Testis (tissue), 3 donors: ENCODE data around the gene SIGLEC9. TPM values are rescaled to one million over a fixed set of nuclear protein-coding genes. Genes with fewer than 3 reads are reported as not detected.

Source experiments
- DNase-seq: peaks from one replicate; pipeline ENCODE4 v3.0.0-alpha.2; 2019
- H3K27ac ChIP-seq, 2 donors: fragments of 200-600 bp; sonication (generic); one replicate each; pipeline ENCODE4 v1.5.1; 2019
- H3K27me3 ChIP-seq: fragments of 200-600 bp; sonication (generic); one replicate; pipeline ENCODE4 v1.5.1; 2019
- H3K36me3 ChIP-seq: fragments of 200-600 bp; sonication (generic); one replicate; pipeline ENCODE4 v1.5.1; 2017; ENCODE audit warnings: low read depth; ENCODE audit errors: missing control alignments
- H3K4me1 ChIP-seq: fragments of 200-600 bp; sonication (generic); one replicate; pipeline ENCODE4 v1.5.1; 2019
- H3K4me3 ChIP-seq, 2 donors: fragments of 200-600 bp; sonication (generic); one replicate each; pipeline ENCODE4 v1.5.1; 2017 to 2019
- H3K9me3 ChIP-seq: fragments of 200-600 bp; sonication (generic); one replicate; pipeline ENCODE4 v1.5.1; 2017
- POLR2A ChIP-seq: fragments of 450-650 bp; IDR thresholded peaks from one replicate; pipeline ENCODE4 v1.6.1; 2017; ENCODE audit warnings: antibody characterized with exemption, mild to moderate bottlenecking, moderate library complexity
- WGBS, 2 donors: methylation state at CpG; one replicate each; pipeline ENCODE4 v1.1.5; 2018; 5-methylcytosine and 5-hydroxymethylcytosine counted together
- intact Hi-C: fragments of 100-400 bp; cut with DNase I; formaldehyde crosslinking; loops from one replicate; pipeline ENCODE4 v1.15.1; 2023; ENCODE audit warnings: low total_unique reads
- polyA plus RNA-seq: library from polyadenylated mRNA; stranded (reverse); fragments of 350-450 nt; fragmentation: Illumina TruSeq; extraction: RNeasy Lipid Tissue Mini Kit (QIAGEN cat#74804); gene quantifications from one replicate; pipeline ENCODE4 v1.2.3, GENCODE V29; 2014; ENCODE audit warnings: low read depth, low replicate concordance; ENCODE audit not compliant: insufficient read depth
- total RNA-seq, 2 donors: library from RNA; depleted of rRNA; stranded (reverse); fragments of >200 nt; gene quantifications; one replicate each; pipeline ENCODE4 v1.2.3, GENCODE V29; 2016
- TF ChIP-seq, protein P1 (sequence below), 3 experiments: fragments of 450-650 bp in 2 of 3; fragments of 200-600 bp in 1 of 3; sonication (generic) in 1 of 3; IDR thresholded peaks; one replicate each; pipeline ENCODE4 v1.5.1; 2016 to 2019; ENCODE audit warnings: antibody characterized with exemption in 3 of 3, mild to moderate bottlenecking in 2 of 3, moderate library complexity in 1 of 3

Gene SIGLEC9
- total and polyA plus RNA-seq, 3 donors from 2014 or later: 2.6 to 5.1 (median 3.2) TPM

DNA sequence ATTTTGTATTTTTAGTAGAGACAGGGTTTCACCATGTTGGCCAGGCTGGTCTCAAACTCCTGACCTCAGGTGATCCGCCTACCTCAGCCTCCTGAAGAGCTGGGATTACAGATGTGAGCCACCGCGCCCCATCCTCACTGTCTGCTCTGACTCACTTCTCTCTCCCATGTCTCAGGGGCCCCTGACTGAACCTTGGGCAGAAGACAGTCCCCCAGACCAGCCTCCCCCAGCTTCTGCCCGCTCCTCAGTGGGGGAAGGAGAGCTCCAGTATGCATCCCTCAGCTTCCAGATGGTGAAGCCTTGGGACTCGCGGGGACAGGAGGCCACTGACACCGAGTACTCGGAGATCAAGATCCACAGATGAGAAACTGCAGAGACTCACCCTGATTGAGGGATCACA is 5.0 kb downstream of the SIGLEC9 start:
- DNase-seq: no peak
- intact Hi-C loops: no loop called here
- peaks cover 45% of the 10 kb centered on the region for H3K4me1 ChIP-seq
- H3K27ac ChIP-seq: peak overlapping the region; percentile 50 to 69
- TF ChIP-seq, protein P1, sequence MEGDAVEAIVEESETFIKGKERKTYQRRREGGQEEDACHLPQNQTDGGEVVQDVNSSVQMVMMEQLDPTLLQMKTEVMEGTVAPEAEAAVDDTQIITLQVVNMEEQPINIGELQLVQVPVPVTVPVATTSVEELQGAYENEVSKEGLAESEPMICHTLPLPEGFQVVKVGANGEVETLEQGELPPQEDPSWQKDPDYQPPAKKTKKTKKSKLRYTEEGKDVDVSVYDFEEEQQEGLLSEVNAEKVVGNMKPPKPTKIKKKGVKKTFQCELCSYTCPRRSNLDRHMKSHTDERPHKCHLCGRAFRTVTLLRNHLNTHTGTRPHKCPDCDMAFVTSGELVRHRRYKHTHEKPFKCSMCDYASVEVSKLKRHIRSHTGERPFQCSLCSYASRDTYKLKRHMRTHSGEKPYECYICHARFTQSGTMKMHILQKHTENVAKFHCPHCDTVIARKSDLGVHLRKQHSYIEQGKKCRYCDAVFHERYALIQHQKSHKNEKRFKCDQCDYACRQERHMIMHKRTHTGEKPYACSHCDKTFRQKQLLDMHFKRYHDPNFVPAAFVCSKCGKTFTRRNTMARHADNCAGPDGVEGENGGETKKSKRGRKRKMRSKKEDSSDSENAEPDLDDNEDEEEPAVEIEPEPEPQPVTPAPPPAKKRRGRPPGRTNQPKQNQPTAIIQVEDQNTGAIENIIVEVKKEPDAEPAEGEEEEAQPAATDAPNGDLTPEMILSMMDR (IDR thresholded peaks at IDR 0.05): no peak
- no peak for TF ChIP-seq POLR2A
- no peaks in the 10 kb centered on the region for H3K27me3 ChIP-seq
- no peaks in the 10 kb centered on the region for H3K9me3 ChIP-seq
- H3K4me3 ChIP-seq: no peak overlapping the region
- H3K36me3 ChIP-seq: no peaks in the 10 kb centered on the region
- 83 to 84% methylated on average over 8 of the region's 8 CpGs for WGBS, 2 donors

DNA sequence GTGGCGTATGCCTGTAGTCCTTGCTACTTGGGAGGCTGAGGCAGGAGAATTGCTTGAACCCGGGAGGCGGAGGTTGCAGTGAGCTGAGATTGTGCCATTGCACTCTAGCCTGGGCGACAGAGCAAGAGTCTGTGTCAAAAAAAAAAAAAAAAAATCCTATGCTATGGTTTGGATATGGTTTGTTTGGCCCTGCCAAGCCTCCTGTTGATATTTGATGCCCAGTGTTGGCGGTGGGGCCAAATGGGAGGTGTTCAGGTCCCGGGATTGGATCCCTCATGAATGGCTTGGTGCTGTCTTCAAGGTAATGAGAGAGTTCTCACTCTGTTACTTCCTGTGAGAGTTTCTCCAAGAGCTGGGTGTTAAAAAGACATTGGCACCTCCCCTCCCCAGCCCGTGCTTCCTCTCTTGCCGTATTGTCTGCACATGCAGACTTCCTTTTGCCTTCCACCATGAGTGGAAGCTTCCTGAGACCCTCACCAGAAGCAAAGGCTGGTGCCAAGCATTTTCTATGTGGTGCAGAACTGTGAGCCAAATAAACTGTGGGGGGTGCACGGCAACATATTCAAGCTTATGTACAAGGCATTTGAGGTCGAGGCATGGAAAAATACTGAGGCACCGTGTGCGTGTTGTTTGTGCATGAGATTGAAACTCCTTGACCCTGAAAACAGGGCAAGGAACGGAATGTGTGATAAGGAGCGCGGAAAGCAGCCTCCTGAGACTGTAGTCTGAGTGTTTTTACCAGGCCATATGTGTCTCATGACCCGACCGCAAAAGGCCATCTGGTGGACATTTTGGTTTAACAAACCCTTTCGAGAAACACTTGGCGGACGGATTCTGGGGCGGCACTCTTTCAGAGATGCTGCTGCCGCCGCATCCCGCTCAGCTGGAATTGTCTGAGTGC is 7.3 kb downstream of the SIGLEC9 start:
- TF ChIP-seq, protein P1 (IDR thresholded peaks at IDR 0.05): peak in 1 of 3 experiments; percentile 40
- no peak for TF ChIP-seq POLR2A
- intact Hi-C loops: no loop called here

DNA sequence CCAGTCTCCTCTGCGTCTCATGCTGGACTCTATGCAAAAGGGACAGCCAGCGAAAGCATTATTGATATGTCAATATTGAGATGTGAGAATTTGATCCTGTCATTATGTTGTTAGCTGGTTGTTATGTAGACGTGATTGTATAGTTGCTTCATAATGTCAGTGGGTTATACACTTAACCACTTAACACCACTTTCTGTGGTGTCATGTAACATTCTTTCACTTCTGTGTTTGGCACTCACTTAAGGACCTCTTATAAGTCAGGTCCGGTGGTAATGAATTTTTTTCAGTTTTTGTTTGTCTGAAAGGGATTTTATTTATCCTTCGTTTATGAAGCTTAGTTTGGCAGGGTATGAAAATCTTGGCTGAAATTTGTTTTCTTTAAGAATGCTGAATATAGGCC is 10.3 kb downstream of the SIGLEC9 start:
- whole genome bisulfite sequencing, 2 donors: 92 to 93% methylated on average over 5 of the region's 5 CpGs
- H3K27me3 ChIP-seq: no peaks in the 10 kb centered on the region
- DNase-seq: no peak
- TF ChIP-seq POLR2A: no peak
- TF ChIP-seq, protein P1 (IDR thresholded peaks at IDR 0.05): no peak
- H3K4me1 ChIP-seq: peaks cover 15% of the 10 kb centered on the region
- no peak overlapping the region for H3K4me3 ChIP-seq
- no peaks in the 10 kb centered on the region for H3K36me3 ChIP-seq
- H3K9me3 ChIP-seq: no peaks in the 10 kb centered on the region
- intact Hi-C loops: no loop called here
- H3K27ac ChIP-seq: no peak overlapping the region

More for the DNA sequence above, 7.3 kb downstream of the SIGLEC9 start:
- Histone ChIP-seq H3K27ac (peak overlapping the region; percentile 57 to 83), H3K4me3 (peak overlapping the region in 1 of 2 donors; percentile 2), H3K36me3 (no peaks in the 10 kb centered on the region), H3K9me3 (no peaks in the 10 kb centered on the region), H3K4me1 (peaks cover 27% of the 10 kb centered on the region), H3K27me3 (no peaks in the 10 kb centered on the region)
- WGBS, 2 donors: 18 to 22% methylated on average over 24 of the region's 24 CpGs
- DNase-seq: peak; percentile 93

DNA sequence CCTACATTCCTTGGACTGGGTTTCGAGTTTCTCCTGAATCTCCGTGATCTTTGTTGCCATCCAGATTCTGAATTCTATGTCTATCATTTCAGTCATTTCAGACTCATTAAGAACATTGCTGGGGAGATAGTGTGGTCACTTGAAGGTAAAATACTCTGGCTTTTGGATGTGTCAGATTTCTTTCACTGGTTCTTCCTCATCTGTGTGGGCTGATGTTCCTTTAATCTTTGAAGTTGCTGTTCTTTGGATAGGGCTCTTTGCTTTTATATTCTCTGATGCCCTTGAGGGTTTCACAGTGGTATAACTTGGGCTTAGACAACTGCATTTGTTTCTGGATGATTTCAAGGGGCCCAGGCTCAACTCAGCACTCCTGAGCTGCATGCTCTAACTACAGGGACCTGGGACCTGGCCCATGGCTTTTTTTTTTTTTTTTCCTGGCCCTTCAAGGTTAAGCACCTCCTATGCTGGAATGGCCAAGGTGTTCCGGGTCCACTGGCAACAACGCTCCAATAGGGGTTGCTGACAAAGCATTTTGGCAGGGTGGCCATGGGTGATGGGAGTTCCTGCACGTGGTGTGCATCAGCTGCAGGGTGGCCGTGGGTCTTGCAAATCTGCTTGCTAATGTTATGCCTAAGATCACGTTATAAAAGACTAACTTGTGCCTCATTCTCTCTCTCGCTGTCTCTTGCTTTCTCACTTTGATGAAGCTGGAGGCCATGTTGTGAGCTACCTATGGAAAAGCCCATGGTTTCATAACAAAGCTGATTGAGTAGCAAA is 11.5 kb downstream of the SIGLEC9 start:
- TF ChIP-seq, protein P1 (IDR thresholded peaks at IDR 0.05): no peak
- TF ChIP-seq POLR2A: no peak
- H3K4me1 ChIP-seq: peaks cover 15% of the 10 kb centered on the region
- 73 to 78% methylated on average over 8 of the region's 8 CpGs for WGBS, 2 donors
- no peaks in the 10 kb centered on the region for H3K36me3 ChIP-seq
- no peak for DNase-seq
- H3K27ac ChIP-seq: no peak overlapping the region
- H3K4me3 ChIP-seq: no peak overlapping the region
- intact Hi-C loops: no loop called here
- H3K9me3 ChIP-seq: no peaks in the 10 kb centered on the region
- H3K27me3 ChIP-seq: no peaks in the 10 kb centered on the region
